ENCODE measurements around the gene CSPG4.

Gene CSPG4

GRCh38 chr15:75669191-75669878, 43.3 kb downstream of the CSPG4 start:
- no peak for DNase-seq (ENCODE audit: low read depth)

DNA sequence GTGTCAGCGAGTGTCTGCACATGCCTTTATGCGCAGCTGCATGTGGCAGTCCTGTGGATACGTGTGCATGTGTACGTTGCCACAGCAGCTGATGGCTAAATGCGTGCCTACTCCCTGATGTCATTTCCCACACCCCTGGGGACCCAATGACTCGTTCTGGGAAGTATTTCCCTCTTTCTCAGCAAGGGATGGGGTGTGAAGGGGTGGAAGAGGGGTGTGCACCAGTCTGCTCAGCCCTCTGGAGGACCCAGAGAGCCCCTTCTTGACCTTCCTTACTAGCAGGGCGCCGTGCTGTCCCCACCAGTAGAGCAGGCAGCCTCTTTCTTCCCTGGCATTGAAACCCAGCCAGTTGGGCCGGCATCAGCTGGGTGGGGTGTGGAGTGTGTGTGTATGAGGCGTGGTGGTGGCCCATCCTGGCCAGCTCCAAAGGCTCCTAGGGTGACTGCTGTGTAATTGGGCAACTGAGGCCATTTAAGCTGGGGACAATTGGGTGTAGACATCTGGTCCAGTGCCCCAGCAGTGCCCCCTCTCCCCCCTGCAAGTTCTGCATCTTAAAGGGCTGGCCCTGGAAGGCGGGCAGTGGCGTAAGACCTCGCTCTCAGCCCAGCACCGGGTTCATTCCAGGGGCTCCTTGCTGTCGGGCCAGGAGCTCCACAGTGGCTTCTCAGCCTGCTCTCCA, 45.7 kb downstream of the CSPG4 start:
- DNase-seq (ENCODE audit: low read depth) = no peak

- DNase-seq (ENCODE audit: low read depth) = no peak
Measured at GRCh38 chr15:75663931-75664421, 48.7 kb downstream of the CSPG4 start.

DNA sequence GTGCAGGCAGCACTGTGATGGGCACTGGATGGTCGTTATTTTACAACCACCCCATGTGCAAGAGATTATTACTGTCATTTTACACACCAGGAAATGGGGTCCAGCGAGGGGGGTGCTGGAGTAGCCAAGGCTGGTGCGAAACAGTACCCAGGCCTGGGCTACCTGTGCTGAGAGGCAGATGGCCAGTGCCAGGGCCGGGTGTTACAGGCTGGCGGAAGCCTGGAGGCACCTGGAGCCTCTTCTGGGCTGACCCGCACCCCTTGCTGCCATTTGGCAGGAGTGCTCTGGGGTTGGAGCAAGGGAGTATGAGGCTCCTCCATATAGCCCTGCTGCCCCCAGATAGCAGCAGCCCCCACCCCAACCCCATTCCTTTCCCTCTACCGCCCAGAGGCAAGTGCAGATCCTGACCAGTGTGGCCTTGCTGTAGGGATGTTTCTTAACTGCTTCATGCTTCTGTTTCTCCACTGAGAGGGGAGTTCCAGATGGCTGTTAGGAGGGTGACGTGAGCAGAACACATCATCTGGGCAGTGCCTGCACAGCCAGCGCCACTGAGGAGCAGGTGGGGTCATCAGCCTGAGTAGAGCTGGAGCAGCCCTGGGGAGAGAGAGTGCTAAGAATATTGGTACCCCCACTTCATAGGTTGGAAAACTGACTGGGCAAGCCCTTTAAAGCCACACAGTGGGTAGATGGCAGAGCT, 49.7 kb downstream of the CSPG4 start:
- no peak for DNase-seq (ENCODE audit: low read depth)

GRCh38 chr15:75661756-75662140, 50.9 kb downstream of the CSPG4 start:
- DNase-seq (ENCODE audit: low read depth) = no peak

DNA sequence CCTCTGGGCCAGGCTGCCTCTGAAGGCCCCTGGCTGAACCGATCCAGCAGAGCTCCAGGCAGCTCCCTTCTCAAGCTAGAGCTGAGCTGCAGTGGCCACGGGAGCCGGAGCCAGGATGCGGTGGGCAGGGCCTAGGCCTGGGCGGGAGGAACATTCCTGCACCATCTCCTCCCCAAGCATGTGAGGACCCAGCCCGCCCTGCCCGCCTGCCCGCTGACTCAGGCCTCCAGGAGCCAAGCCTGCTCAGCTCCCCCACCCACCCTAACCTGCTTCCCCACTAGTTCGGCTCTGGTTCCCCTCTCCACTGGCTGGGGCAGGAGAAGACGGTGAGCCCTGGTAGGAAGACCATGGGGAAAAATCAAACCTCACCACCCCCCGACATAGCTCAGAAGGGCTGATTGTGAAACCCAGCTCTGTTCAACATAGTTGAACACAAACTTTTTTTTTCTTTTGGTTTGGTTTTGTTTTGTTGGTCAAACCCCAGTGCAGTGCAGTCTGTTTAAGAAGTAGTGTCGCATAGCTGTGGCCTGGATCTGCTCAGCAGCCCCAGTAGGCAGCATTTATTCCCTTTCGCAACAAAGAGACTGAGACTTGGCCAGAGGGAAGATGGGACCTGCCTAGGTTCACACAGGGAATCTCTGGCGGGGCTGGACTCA, 51.4 kb downstream of the CSPG4 start:
- no peak for DNase-seq (ENCODE audit: low read depth)

GRCh38 chr15:75659928-75660645, 52.6 kb downstream of the CSPG4 start:
- DNase-seq (ENCODE audit: low read depth) = no peak

GRCh38 chr15:75659141-75659771, 53.4 kb downstream of the CSPG4 start:
- DNase-seq (ENCODE audit: low read depth) = no peak

GRCh38 chr15:75656813-75657212, 55.8 kb downstream of the CSPG4 start:
- DNase-seq (ENCODE audit: low read depth) = no peak

- DNase-seq (ENCODE audit: low read depth) = no peak
Measured at GRCh38 chr15:75656331-75656730, 56.3 kb downstream of the CSPG4 start.

DNA sequence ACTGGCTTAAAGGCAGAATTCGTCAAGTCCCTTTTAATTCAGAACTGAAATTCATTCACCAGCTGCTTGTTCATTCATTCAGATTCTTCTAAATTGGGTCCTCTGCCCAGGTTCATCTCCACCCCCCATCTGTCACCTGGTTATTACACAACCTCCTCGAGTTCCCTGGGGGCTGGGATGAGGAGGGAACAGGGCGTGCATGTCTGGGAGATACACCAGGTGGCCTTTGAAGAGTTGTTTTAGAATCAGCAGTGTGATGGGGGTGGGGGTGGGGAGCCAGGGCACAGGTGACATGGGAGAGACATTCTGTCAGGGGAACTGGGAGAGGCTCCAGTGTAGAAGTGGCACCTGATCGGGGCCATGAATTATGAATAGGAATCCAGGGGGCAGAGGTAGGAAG, 56.7 kb downstream of the CSPG4 start:
- DNase-seq (ENCODE audit: low read depth) = no peak

- DNase-seq (ENCODE audit: low read depth) = no peak
Measured at GRCh38 chr15:75654201-75654907, 58.3 kb downstream of the CSPG4 start.

DNA sequence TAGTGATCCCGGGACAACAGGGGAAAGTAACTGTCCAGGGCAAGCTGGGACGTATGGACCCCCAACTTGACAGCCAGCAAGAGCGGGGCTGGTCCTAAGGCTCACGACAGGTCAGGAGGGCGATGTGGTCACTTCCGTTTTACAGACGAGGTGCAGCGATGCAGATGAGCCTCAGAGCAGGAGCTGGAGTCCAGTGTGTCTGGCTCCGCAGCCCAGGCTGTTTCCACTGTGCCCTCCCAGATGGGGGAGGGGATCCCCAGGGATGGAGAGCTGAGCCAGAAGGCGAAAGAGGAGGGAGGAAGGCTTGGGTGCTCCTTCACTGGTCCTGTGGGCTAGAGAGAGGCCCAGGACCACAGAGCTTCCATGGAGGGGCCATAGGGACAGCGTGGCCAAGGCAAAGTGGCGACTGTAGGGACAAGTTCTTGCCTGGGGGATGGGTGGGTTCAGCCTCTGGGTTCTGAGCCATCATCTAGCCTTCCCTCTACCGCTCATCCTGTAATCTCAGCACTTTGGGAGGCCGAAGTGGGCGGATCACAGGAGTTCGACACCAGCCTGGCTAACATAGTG, 59.2 kb downstream of the CSPG4 start:
- DNase-seq (ENCODE audit: low read depth) = no peak

- no peak for DNase-seq (ENCODE audit: low read depth)
Measured at GRCh38 chr15:75651810-75652543, 60.7 kb downstream of the CSPG4 start.

DNA sequence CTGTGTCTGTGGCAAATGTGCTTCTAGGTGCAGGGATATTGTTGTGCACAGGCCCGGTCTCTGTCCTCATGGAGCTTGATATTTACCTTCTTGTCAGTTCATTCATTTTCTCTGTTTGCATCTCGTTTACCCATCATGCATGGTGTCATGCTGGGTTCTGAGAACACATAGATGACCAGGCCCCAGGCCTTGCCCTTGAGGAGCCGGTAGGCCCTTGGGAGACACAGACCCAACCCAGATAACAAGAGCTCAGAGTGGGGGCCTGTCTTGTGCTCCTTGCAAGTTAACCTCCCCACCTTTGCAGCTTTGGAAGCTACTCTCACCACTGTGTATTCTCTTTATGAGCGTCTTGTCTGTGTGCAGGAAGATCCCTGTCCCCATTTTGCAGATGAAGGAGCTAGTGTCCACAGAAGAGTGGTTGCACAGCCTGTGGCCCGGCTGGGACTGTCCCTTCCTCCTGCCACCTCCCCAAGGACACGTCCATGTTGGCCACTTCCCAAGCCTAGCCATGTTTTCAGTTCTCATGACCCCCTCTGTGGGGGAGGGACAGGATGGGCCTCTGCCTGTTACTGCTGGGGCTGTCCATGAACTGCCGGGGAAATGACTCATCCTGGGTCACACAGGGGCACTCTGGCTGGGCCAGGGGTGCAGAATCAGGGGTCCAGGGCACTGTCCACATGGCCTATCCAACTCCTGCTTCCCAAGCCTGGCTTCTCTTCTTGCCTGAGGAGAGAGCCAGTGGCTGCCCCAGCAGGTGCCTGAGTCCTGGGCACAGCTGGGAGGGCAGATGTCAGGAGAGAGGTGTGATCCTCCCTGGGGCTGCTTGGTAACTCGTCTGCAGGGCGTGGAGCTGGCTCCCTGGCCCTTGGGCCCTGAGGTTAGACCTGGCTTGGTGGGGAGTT, 61.5 kb downstream of the CSPG4 start:
- DNase-seq (ENCODE audit: low read depth) = no peak

DNA sequence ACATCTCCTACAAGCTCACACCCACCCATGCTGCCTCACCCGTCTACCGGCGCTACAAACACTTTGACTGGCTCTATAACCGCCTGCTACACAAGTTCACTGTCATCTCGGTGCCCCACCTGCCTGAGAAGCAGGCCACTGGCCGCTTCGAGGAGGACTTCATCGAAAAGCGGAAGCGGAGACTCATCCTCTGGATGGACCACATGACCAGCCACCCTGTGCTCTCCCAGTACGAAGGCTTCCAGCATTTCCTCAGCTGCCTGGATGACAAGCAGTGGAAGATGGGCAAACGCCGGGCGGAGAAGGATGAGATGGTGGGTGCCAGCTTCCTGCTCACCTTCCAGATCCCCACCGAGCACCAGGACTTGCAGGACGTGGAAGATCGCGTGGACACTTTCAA, 62.8 kb downstream of the CSPG4 start:
- no peak for DNase-seq (ENCODE audit: low read depth)

GRCh38 chr15:75649045-75649761, 63.4 kb downstream of the CSPG4 start:
- DNase-seq (ENCODE audit: low read depth) = no peak
